Measurements from ENCODE around the gene MT1H. TPM values are rescaled to one million over a fixed set of nuclear protein-coding genes. Genes with fewer than 3 reads are reported as not detected.

The MT1H gene
- total RNA-seq, 1 experiment from 2014 or later, result not detected

- H3K4me3 Mint-ChIP-seq (ENCODE audit: unreplicated experiment), result peak overlapping the region; percentile 70
- H3K36me3 Mint-ChIP-seq (ENCODE audit: insufficient read depth, unreplicated experiment), result peaks cover 21% of the 10 kb centered on the region
- peaks cover 26% of the 10 kb centered on the region for H3K4me1 Mint-ChIP-seq (ENCODE audit: insufficient read depth, unreplicated experiment)
- H3K9me3 Mint-ChIP-seq (ENCODE audit: unreplicated experiment), result no peaks in the 10 kb centered on the region
- POLR2A ChIA-PET, result interaction anchor here (0.5 to 14.3 kb wide), 40 partner anchors 10 to 1127 kb away, joined by 3 to 793 read pairs (median 5); partner anchors contain the start of genes BBS2, MT1B, MT1E and MT1F
- CTCF ChIA-PET, result interaction anchor here (0.6 to 2.1 kb wide), 7 partner anchors 15 to 106 kb away, joined by 3 to 12 read pairs (median 4); no protein-coding TSS in a partner anchor
- no peak overlapping the region for H3K27ac Mint-ChIP-seq (ENCODE audit: low read depth, unreplicated experiment)
- H3K27me3 Mint-ChIP-seq (ENCODE audit: insufficient read depth, unreplicated experiment), result no peaks in the 10 kb centered on the region
- no peak for DNase-seq (ENCODE audit: unreplicated experiment)
- BruUV-seq (replicated peaks), result TSS peak; percentile 89
- TF ChIP-seq CTCF (IDR thresholded peaks at IDR 0.05; ENCODE audit: unreplicated experiment), result no peak
- intact Hi-C loops (cut with micrococcal nuclease), result no loop called here
Observed at GRCh38 chr16:56682703-56683397, 13.2 kb downstream of the MT1H start.

GRCh38 chr16:56683424-56684172, 14.0 kb downstream of the MT1H start:
- no peak for TF ChIP-seq CTCF (IDR thresholded peaks at IDR 0.05; ENCODE audit: unreplicated experiment)
- Mint-ChIP-seq H3K27ac (ENCODE audit: low read depth, unreplicated experiment) (peak overlapping the region; percentile 0), H3K4me1 (ENCODE audit: insufficient read depth, unreplicated experiment) (peaks cover 26% of the 10 kb centered on the region), H3K9me3 (ENCODE audit: unreplicated experiment) (no peaks in the 10 kb centered on the region), H3K27me3 (ENCODE audit: insufficient read depth, unreplicated experiment) (no peaks in the 10 kb centered on the region), H3K36me3 (ENCODE audit: insufficient read depth, unreplicated experiment) (peaks cover 21% of the 10 kb centered on the region), H3K4me3 (ENCODE audit: unreplicated experiment) (peak overlapping the region; percentile 70)
- DNase-seq (ENCODE audit: unreplicated experiment), result no peak
- ChIA-PET CTCF (interaction anchor here (0.8 to 2.1 kb wide), 5 partner anchors 17 to 107 kb away, joined by 4 to 12 read pairs (median 7); no protein-coding TSS in a partner anchor), POLR2A (interaction anchor here (0.5 to 14.3 kb wide), 34 partner anchors 9 to 529 kb away, joined by 3 to 793 read pairs (median 6); partner anchors contain the start of genes BBS2, MT1B, MT1E and MT1F)
- intact Hi-C loops (cut with micrococcal nuclease), result no loop called here
- no TSS peak for BruUV-seq (replicated peaks)

GRCh38 chr16:56684256-56684925, 14.8 kb downstream of the MT1H start:
- ChIA-PET POLR2A (interaction anchor here (0.6 to 14.3 kb wide), 17 partner anchors 11 to 170 kb away, joined by 3 to 793 read pairs (median 4); partner anchors contain the start of genes MT1E, MT1F and MT2A), CTCF (interaction anchor here (1.0 to 2.1 kb wide), 5 partner anchors 17 to 84 kb away, joined by 6 to 12 read pairs (median 7); no protein-coding TSS in a partner anchor)
- intact Hi-C loops (cut with micrococcal nuclease), result no loop called here
- peak; percentile 24 for DNase-seq (ENCODE audit: unreplicated experiment)
- Mint-ChIP-seq H3K36me3 (ENCODE audit: insufficient read depth, unreplicated experiment) (peaks cover 21% of the 10 kb centered on the region), H3K9me3 (ENCODE audit: unreplicated experiment) (no peaks in the 10 kb centered on the region), H3K4me1 (ENCODE audit: insufficient read depth, unreplicated experiment) (peaks cover 30% of the 10 kb centered on the region), H3K27ac (ENCODE audit: low read depth, unreplicated experiment) (peak overlapping the region; percentile 0), H3K4me3 (ENCODE audit: unreplicated experiment) (peak overlapping the region; percentile 70), H3K27me3 (ENCODE audit: insufficient read depth, unreplicated experiment) (no peaks in the 10 kb centered on the region)
- no TSS peak for BruUV-seq (replicated peaks)
- no peak for TF ChIP-seq CTCF (IDR thresholded peaks at IDR 0.05; ENCODE audit: unreplicated experiment)

Data from MCF 10A (cell line).